ENCODE results near the gene DCP1A. TPM values are rescaled to one million over a fixed set of nuclear protein-coding genes. Genes with fewer than 3 reads are reported as not detected.

DCP1A gene
- total RNA-seq, 1 experiment from 2014 or later, result 32.9 TPM

DNA sequence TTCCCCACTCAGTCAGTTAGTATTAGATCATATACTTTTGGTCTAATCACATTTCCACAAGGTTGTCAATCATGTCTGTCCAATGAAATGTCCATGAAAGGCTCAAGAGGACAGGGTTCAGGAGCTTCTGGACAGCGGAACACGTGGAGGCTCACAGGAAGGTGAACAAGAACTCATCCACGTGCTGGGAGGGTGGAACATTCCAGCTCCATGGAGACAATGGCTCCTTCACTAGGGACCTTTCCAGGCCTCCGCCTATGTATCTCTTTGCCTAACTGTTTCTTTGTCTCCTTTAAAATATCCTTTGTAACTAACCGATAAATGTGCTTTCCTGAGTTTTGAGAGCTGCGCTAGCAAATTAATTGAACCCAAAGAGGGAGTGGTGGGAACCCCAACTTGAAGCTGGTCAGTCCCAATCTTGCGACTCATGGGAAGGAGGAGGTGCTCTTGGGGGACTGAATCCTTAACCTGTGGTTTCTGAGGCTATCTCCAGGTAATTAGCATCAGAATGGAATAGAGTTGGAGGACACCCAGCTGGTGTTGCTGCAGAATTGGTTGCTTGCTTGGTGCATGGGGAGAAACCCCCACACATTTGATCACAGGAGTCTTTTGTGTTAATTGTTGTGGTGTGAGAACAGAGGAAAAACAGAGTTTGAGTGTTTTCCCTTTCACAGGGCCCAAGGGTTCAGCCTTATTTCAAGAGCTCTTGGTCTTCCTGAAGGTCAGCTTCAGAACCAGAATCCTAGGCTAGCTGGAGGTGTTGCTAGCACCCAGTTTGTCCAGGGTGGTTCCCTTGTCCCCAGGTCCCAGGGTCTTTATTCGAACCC is 88.5 kb downstream of the DCP1A start:
- intact Hi-C loops (cut with micrococcal nuclease; ENCODE audit: unreplicated experiment), result no loop called here
- Histone ChIP-seq H3K4me3 (ENCODE audit: low read depth, low read length) (no peak overlapping the region), H3K4me1 (peaks cover 15% of the 10 kb centered on the region), H3K36me3 (ENCODE audit: control insufficient read depth, insufficient read depth, low read length) (no peaks in the 10 kb centered on the region), H3K9me3 (no peaks in the 10 kb centered on the region), H3K27me3 (replicated peaks; ENCODE audit: control insufficient read depth, insufficient read depth, low read length) (no peaks in the 10 kb centered on the region)
- ChIA-PET CTCF (no interaction called here), POLR2A (interaction anchor here (0.5 to 0.9 kb wide), 2 partner anchors 11 to 48 kb away, joined by 3 read pairs; no protein-coding TSS in a partner anchor)
- Mint-ChIP-seq H3K4me3 (ENCODE audit: unreplicated experiment) (no peak overlapping the region), H3K36me3 (ENCODE audit: insufficient read depth, unreplicated experiment) (peaks cover 15% of the 10 kb centered on the region), H3K27ac (ENCODE audit: unreplicated experiment) (no peak overlapping the region), H3K27me3 (ENCODE audit: insufficient read depth, unreplicated experiment) (no peaks in the 10 kb centered on the region), H3K9me3 (ENCODE audit: unreplicated experiment) (no peaks in the 10 kb centered on the region), H3K4me1 (ENCODE audit: low read depth, unreplicated experiment) (peaks cover 14% of the 10 kb centered on the region)
- no TSS peak for BruUV-seq (replicated peaks)
- TF ChIP-seq, protein P1, sequence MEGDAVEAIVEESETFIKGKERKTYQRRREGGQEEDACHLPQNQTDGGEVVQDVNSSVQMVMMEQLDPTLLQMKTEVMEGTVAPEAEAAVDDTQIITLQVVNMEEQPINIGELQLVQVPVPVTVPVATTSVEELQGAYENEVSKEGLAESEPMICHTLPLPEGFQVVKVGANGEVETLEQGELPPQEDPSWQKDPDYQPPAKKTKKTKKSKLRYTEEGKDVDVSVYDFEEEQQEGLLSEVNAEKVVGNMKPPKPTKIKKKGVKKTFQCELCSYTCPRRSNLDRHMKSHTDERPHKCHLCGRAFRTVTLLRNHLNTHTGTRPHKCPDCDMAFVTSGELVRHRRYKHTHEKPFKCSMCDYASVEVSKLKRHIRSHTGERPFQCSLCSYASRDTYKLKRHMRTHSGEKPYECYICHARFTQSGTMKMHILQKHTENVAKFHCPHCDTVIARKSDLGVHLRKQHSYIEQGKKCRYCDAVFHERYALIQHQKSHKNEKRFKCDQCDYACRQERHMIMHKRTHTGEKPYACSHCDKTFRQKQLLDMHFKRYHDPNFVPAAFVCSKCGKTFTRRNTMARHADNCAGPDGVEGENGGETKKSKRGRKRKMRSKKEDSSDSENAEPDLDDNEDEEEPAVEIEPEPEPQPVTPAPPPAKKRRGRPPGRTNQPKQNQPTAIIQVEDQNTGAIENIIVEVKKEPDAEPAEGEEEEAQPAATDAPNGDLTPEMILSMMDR (IDR thresholded peaks at IDR 0.05; ENCODE audit: insufficient read depth in 1 of 2, low read depth in 1 of 2, low read length in 1 of 2, severe bottlenecking in 1 of 2, unreplicated experiment in 1 of 2), result no peak
- no peak for DNase-seq

DNA sequence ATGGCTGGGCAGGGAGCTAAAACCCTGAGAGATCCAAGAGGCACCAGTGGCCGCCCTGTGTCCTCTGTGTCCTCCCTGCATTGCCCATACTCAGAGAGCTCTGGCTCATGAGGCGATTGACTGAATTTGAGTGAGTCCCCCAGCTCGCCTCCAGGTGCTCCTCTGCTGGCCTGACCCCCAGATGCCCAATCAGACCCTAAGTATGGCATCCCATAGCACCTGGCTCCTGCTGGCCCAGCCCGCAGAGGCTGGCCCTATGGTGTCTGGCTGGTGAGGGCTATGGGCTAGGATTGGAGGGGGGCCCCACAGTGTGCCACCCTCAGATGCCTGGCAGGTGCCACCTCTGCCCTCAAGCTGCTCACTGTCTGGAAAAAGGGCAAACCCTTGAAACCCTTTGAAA is 89.9 kb downstream of the DCP1A start:
- TF ChIP-seq, protein P1 (IDR thresholded peaks at IDR 0.05; ENCODE audit: insufficient read depth in 1 of 2, low read depth in 1 of 2, low read length in 1 of 2, severe bottlenecking in 1 of 2, unreplicated experiment in 1 of 2), result no peak
- no peaks in the 10 kb centered on the region for H3K27me3 ChIP-seq (replicated peaks; ENCODE audit: control insufficient read depth, insufficient read depth, low read length)
- no peak overlapping the region for H3K27ac Mint-ChIP-seq (ENCODE audit: unreplicated experiment)
- H3K4me3 Mint-ChIP-seq (ENCODE audit: unreplicated experiment), result no peak overlapping the region
- no peak for DNase-seq
- H3K4me3 ChIP-seq (ENCODE audit: low read depth, low read length), result no peak overlapping the region
- no TSS peak for BruUV-seq (replicated peaks)
- peaks cover 20% of the 10 kb centered on the region for H3K4me1 Mint-ChIP-seq (ENCODE audit: low read depth, unreplicated experiment)
- H3K9me3 ChIP-seq, result no peaks in the 10 kb centered on the region
- H3K27me3 Mint-ChIP-seq (ENCODE audit: insufficient read depth, unreplicated experiment), result no peaks in the 10 kb centered on the region
- ChIA-PET CTCF (interaction anchor here (1.1 kb wide), 1 partner anchor 20 kb away, joined by 3 read pairs; no protein-coding TSS in a partner anchor), POLR2A (no interaction called here)
- no peaks in the 10 kb centered on the region for H3K36me3 ChIP-seq (ENCODE audit: control insufficient read depth, insufficient read depth, low read length)
- intact Hi-C loops (cut with micrococcal nuclease; ENCODE audit: unreplicated experiment), result no loop called here
- H3K9me3 Mint-ChIP-seq (ENCODE audit: unreplicated experiment), result no peaks in the 10 kb centered on the region
- peaks cover 21% of the 10 kb centered on the region for H3K4me1 ChIP-seq
- peaks cover 25% of the 10 kb centered on the region for H3K36me3 Mint-ChIP-seq (ENCODE audit: insufficient read depth, unreplicated experiment)

DNA sequence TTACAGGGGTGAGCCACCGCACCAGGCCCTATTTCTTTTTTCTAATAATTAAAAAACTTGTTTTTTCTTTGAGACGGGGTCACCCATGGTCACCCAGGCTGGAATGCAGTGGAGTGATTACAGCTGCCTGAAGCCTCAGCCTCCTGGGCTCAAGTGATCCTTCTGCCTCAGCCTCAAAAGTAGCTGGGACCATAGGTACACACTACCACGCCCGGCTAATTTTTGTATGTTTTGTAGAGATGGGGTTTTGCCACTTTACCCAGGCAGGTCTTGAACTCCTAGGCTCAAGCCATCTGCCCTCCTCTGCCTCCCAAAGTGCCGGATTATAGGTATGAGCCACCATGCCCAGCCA is 90.7 kb downstream of the DCP1A start:
- Mint-ChIP-seq H3K27me3 (ENCODE audit: insufficient read depth, unreplicated experiment) (no peaks in the 10 kb centered on the region), H3K4me1 (ENCODE audit: low read depth, unreplicated experiment) (peaks cover 13% of the 10 kb centered on the region), H3K27ac (ENCODE audit: unreplicated experiment) (no peak overlapping the region), H3K36me3 (ENCODE audit: insufficient read depth, unreplicated experiment) (peaks cover 33% of the 10 kb centered on the region), H3K4me3 (ENCODE audit: unreplicated experiment) (no peak overlapping the region), H3K9me3 (ENCODE audit: unreplicated experiment) (no peaks in the 10 kb centered on the region)
- Histone ChIP-seq H3K36me3 (ENCODE audit: control insufficient read depth, insufficient read depth, low read length) (no peaks in the 10 kb centered on the region), H3K27me3 (replicated peaks; ENCODE audit: control insufficient read depth, insufficient read depth, low read length) (no peaks in the 10 kb centered on the region), H3K4me1 (peaks cover 25% of the 10 kb centered on the region), H3K4me3 (ENCODE audit: low read depth, low read length) (no peak overlapping the region), H3K9me3 (no peaks in the 10 kb centered on the region)
- intact Hi-C loops (cut with micrococcal nuclease; ENCODE audit: unreplicated experiment), result loop anchor here (1.0 kb wide), 1 partner anchor 10 kb away; no protein-coding TSS in a partner anchor
- no peak for DNase-seq
- CTCF ChIA-PET, result interaction anchor here (1.1 kb wide), 1 partner anchor 21 kb away, joined by 3 read pairs; no protein-coding TSS in a partner anchor
- BruUV-seq (replicated peaks), result no TSS peak
- TF ChIP-seq, protein P1 (IDR thresholded peaks at IDR 0.05; ENCODE audit: insufficient read depth in 1 of 2, low read depth in 1 of 2, low read length in 1 of 2, severe bottlenecking in 1 of 2, unreplicated experiment in 1 of 2), result no peak
- POLR2A ChIA-PET, result no interaction called here
